Stimulated activated CD8-positive, alpha-beta memory T cell treated with anti-CD3 and anti-CD28 coated beads, Interleukin-2, amount 100 ng/mL, for 1 hour (primary cell): ENCODE results near the gene RNMT.

Experiments used
- DNase-seq, 2 donors: peaks; one replicate each; pipeline ENCODE4 v3.0.0-alpha.2; 2020; ENCODE audit warnings: low read depth in 2 of 2

RNMT gene

DNA sequence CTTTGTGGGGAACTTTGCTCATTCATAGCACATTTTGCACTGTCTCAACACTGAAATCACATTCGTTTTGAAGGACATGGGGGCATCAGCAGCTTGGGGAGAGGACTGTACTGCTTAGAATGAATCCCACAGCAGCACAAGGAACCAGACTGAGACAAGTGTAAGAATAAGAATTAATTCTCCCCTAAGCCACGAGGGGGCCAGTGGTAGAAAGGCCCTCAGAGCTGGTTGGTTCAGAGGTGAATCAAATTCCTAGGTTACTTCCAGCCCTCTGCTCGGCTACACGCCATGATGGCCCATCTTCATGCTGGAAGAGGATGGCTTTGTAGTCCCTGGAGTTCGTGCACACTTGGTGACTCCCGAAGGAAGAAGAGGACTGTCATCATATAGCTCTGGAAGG lies 85.5 kb downstream of the RNMT start:
- DNase-seq, result no peak

DNA sequence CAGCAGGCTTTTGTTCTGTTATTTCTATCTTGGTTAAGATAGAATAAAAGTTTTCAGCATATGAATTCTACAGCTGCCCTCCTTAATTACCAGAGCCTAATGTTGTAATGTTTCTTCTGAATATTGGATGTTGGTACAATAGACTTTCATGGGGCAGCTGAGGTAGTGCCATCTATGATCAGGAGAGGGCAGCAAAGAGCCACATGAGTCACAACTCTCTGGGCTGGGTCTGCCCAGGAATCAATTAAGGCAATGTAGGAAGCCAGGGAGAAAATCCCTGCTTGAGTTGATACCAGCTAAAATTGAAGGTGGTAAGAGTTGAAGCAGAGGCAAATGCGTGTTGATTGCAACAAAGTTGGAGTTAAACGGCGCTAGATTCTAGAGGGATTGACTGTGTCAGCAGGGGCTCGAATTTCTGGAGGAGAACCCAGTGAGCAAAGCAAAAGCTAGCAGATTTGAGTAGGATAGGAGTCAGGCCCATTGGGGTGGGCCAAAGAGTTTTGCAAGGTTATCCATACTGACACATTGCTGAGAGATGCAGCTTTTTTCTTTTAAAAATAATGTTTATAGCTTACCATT lies 86.9 kb downstream of the RNMT start:
- DNase-seq, result peak in 1 of 2 donors; percentile 20
